GM06990 (cell line): ENCODE data around the gene EZR.
"Not testable (repeated sequence)": the region's sequence is repeated elsewhere in the genome, so short reads cannot be mapped to it uniquely, and the experiment has no call there.

Experiments used
- DNase-seq: peaks from one replicate; pipeline ENCODE4 v3.0.0-alpha.2; 2011; ENCODE audit not compliant: insufficient read length; ENCODE audit errors: extremely low read depth
- H3K27me3 ChIP-seq: replicated peaks from 2 replicates; pipeline ENCODE4 v1.6.0; 2011; ENCODE audit warnings: low read length; ENCODE audit not compliant: control insufficient read depth, insufficient read depth
- H3K36me3 ChIP-seq: 2 replicates; pipeline ENCODE4 v1.5.1; 2011; ENCODE audit warnings: low read length; ENCODE audit not compliant: control insufficient read depth, insufficient read depth
- H3K4me3 ChIP-seq: replicated peaks from 2 replicates; pipeline ENCODE4 v1.5.1; 2011; ENCODE audit warnings: low read depth, mild to moderate bottlenecking, control low read depth, low read length
- CTCF ChIP-seq: IDR thresholded peaks from 2 replicates; pipeline ENCODE4 v1.5.1; 2011; ENCODE audit warnings: low read length, control low read depth, mild to moderate bottlenecking, inconsistent platforms; ENCODE audit not compliant: insufficient read depth, poor library complexity, severe bottlenecking

The EZR gene

GRCh38 chr6:158795516-158795915 is 23.7 kb downstream of the EZR start:
- no peak for DNase-seq
- H3K36me3 ChIP-seq, result no peaks in the 10 kb centered on the region; the same call in 1 of the 2 replicates
- TF ChIP-seq CTCF, result no peak
- H3K4me3 ChIP-seq, result no peak overlapping the region
- no peaks in the 10 kb centered on the region for H3K27me3 ChIP-seq

GRCh38 chr6:158793432-158793831 is 25.7 kb downstream of the EZR start:
- H3K4me3 ChIP-seq, result no peak overlapping the region
- peaks cover 2% of the 10 kb centered on the region for H3K36me3 ChIP-seq
- no peaks in the 10 kb centered on the region for H3K27me3 ChIP-seq
- no peak for DNase-seq
- TF ChIP-seq CTCF, result peak; percentile 64

- H3K27me3 ChIP-seq, H3K36me3 ChIP-seq, DNase-seq, H3K4me3 ChIP-seq: not testable (repeated sequence)
Observed at GRCh38 chr6:158792505-158792904, 26.7 kb downstream of the EZR start.

- H3K36me3 ChIP-seq, result peaks cover 9% of the 10 kb centered on the region
- no peak overlapping the region for H3K4me3 ChIP-seq
- no peaks in the 10 kb centered on the region for H3K27me3 ChIP-seq
- TF ChIP-seq CTCF, result no peak
- DNase-seq, result no peak
Observed at GRCh38 chr6:158791274-158791855, 27.8 kb downstream of the EZR start.

GRCh38 chr6:158789115-158789917 is 29.9 kb downstream of the EZR start:
- DNase-seq, result no peak
- Histone ChIP-seq H3K36me3 (peaks cover 23% of the 10 kb centered on the region), H3K4me3 (no peak overlapping the region)

More at GRCh38 chr6:158789115-158789917, 29.9 kb downstream of the EZR start:
- no peak for TF ChIP-seq CTCF
- H3K27me3 ChIP-seq, result no peaks in the 10 kb centered on the region
